Panc1 (cell line): ENCODE measurements around the gene B3GNT4. TPM values are rescaled to one million over a fixed set of nuclear protein-coding genes. Genes with fewer than 3 reads are reported as not detected.

Experiments used
- ATAC-seq: fragments of 200-7000 bp; cut with Tn5 transposase; 2 replicates; pipeline ENCODE4 v1.9.1; 2020; ENCODE audit warnings: mild to moderate bottlenecking, moderate library complexity
- BruUV-seq: library from RNA; stranded (reverse); fragments of 400-500 nt; replicated peaks from 2 replicates; lab custom pipeline; 2021; lab: Mats Ljungman, UMichigan
- CTCF ChIA-PET: fragments of 300-600 bp; sonication (Branson Sonifier 250); formaldehyde crosslinking; loops from one replicate; lab custom pipeline; 2022; ENCODE audit warnings: antibody characterized with exemption; lab: Charles Lee
- POLR2A ChIA-PET: fragments of 300-600 bp; sonication (Branson Sonifier 250); formaldehyde crosslinking; loops from one replicate; lab custom pipeline; 2022; ENCODE audit warnings: antibody characterized with exemption; lab: Charles Lee
- DNase-seq: peaks from one replicate; pipeline ENCODE4 v3.0.0-alpha.2; 2010; ENCODE audit warnings: low read depth, low spot score
- H3K27ac ChIP-seq: 2 replicates; pipeline ENCODE4 v1.5.1; 2011; ENCODE audit warnings: mild to moderate bottlenecking, low read length, inconsistent platforms
- H3K27me3 ChIP-seq: fragments of 200-500 bp; sonication (Bioruptor generic); 2 replicates; pipeline ENCODE4 v1.6.0; 2014; ENCODE audit warnings: low read length, inconsistent platforms; ENCODE audit not compliant: control insufficient read depth, insufficient read depth
- H3K36me3 ChIP-seq: fragments of 200-500 bp; sonication (Bioruptor generic); 2 replicates; pipeline ENCODE4 v1.5.1; 2014; ENCODE audit warnings: inconsistent platforms, mild to moderate bottlenecking, low read length, moderate library complexity; ENCODE audit not compliant: control insufficient read depth, insufficient read depth
- H3K4me1 ChIP-seq: 2 replicates; pipeline ENCODE4 v1.5.1; 2011; ENCODE audit warnings: inconsistent platforms, mild to moderate bottlenecking, low read length, moderate library complexity; ENCODE audit not compliant: control insufficient read depth, insufficient read depth
- H3K4me3 ChIP-seq, 2 experiments: 2 replicates each; pipeline ENCODE4 v1.5.1; 2011 to 2012; ENCODE audit warnings: low read depth in 2 of 2, low read length in 2 of 2, mild to moderate bottlenecking in 2 of 2, inconsistent platforms in 1 of 2, moderate library complexity in 1 of 2
- H3K9me3 ChIP-seq: fragments of 200-500 bp; sonication (Bioruptor generic); 2 replicates; pipeline ENCODE4 v1.5.1; 2014; ENCODE audit warnings: low read depth, mild to moderate bottlenecking, inconsistent platforms, low read length, moderate library complexity; ENCODE audit not compliant: control insufficient read depth, insufficient read depth
- POLR2AphosphoS5 ChIP-seq: IDR thresholded peaks from 2 replicates; pipeline ENCODE4 v1.6.1; 2012; ENCODE audit warnings: mild to moderate bottlenecking, low read depth, low read length, moderate library complexity
- SIN3A ChIP-seq: IDR thresholded peaks from 2 replicates; pipeline ENCODE4 v1.6.1; 2012; ENCODE audit warnings: low read depth, mild to moderate bottlenecking, low read length, moderate library complexity, borderline replicate concordance; ENCODE audit not compliant: insufficient read depth
- TCF7L2 ChIP-seq: IDR thresholded peaks from 2 replicates; pipeline ENCODE4 v1.6.1; 2011; ENCODE audit warnings: mild to moderate bottlenecking, low read depth, low read length, inconsistent platforms
- in situ Hi-C: cut with HindIII; loops from 2 replicates; pipeline ENCODE4 v1.10.0; 2016; ENCODE audit warnings: low sequenced_read_pairs, low pct_unique_long_range_greater_than_20kb
- intact Hi-C: fragments of 100-400 bp; cut with micrococcal nuclease; formaldehyde crosslinking; loops from one replicate; pipeline ENCODE4 v1.10.0; 2022; ENCODE audit not compliant: unreplicated experiment
- total RNA-seq: library from RNA; stranded (reverse); gene quantifications from one replicate; pipeline ENCODE4 v1.2.1, GENCODE V29; 2021; ENCODE audit not compliant: unreplicated experiment
- TF ChIP-seq, protein P1 (sequence below), 2 experiments: IDR thresholded peaks; 2 replicates each; pipeline ENCODE4 v1.6.1; 2011 to 2012; ENCODE audit warnings: low read depth in 2 of 2, control low read depth in 1 of 2, low read length in 1 of 2, mild to moderate bottlenecking in 1 of 2, moderate library complexity in 1 of 2; ENCODE audit not compliant: insufficient read depth in 1 of 2
- TF ChIP-seq, protein P2 (sequence below): fragments of 450-650 bp; IDR thresholded peaks from 2 replicates; pipeline ENCODE4 v1.5.1; 2017; ENCODE audit warnings: mild to moderate bottlenecking

Gene B3GNT4
- total RNA-seq, 1 experiment from 2014 or later: 1.8 TPM

DNA sequence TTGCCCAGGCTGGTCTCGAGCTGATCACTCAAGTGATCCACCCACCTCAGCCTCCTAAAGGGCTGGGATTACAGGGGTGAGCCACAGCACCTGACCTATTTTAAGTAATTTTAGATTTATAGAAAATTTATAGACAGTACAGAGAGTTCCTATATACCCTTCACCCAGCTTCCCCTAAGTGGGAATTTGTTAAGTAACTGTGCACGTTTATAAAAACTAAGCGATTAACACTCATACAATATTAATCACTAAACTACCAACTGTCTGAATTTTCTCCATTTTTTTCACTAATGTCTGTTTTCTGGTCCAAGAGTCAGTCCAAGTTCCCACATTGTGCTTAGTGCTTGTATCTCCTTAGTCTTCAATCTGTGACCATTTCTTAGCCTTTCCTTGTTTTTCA is 35.0 kb upstream of the B3GNT4 start:
- ATAC-seq (no peak), DNase-seq (no peak)
- TF ChIP-seq, protein P1, sequence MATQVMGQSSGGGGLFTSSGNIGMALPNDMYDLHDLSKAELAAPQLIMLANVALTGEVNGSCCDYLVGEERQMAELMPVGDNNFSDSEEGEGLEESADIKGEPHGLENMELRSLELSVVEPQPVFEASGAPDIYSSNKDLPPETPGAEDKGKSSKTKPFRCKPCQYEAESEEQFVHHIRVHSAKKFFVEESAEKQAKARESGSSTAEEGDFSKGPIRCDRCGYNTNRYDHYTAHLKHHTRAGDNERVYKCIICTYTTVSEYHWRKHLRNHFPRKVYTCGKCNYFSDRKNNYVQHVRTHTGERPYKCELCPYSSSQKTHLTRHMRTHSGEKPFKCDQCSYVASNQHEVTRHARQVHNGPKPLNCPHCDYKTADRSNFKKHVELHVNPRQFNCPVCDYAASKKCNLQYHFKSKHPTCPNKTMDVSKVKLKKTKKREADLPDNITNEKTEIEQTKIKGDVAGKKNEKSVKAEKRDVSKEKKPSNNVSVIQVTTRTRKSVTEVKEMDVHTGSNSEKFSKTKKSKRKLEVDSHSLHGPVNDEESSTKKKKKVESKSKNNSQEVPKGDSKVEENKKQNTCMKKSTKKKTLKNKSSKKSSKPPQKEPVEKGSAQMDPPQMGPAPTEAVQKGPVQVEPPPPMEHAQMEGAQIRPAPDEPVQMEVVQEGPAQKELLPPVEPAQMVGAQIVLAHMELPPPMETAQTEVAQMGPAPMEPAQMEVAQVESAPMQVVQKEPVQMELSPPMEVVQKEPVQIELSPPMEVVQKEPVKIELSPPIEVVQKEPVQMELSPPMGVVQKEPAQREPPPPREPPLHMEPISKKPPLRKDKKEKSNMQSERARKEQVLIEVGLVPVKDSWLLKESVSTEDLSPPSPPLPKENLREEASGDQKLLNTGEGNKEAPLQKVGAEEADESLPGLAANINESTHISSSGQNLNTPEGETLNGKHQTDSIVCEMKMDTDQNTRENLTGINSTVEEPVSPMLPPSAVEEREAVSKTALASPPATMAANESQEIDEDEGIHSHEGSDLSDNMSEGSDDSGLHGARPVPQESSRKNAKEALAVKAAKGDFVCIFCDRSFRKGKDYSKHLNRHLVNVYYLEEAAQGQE (IDR thresholded peaks at IDR 0.05; ENCODE audit: insufficient read depth in 1 of 2, low read depth in 2 of 2, low read length in 1 of 2): no peak
- TF ChIP-seq SIN3A (no peak), TCF7L2 (no peak), POLR2AphosphoS5 (no peak)
- TF ChIP-seq, protein P2, sequence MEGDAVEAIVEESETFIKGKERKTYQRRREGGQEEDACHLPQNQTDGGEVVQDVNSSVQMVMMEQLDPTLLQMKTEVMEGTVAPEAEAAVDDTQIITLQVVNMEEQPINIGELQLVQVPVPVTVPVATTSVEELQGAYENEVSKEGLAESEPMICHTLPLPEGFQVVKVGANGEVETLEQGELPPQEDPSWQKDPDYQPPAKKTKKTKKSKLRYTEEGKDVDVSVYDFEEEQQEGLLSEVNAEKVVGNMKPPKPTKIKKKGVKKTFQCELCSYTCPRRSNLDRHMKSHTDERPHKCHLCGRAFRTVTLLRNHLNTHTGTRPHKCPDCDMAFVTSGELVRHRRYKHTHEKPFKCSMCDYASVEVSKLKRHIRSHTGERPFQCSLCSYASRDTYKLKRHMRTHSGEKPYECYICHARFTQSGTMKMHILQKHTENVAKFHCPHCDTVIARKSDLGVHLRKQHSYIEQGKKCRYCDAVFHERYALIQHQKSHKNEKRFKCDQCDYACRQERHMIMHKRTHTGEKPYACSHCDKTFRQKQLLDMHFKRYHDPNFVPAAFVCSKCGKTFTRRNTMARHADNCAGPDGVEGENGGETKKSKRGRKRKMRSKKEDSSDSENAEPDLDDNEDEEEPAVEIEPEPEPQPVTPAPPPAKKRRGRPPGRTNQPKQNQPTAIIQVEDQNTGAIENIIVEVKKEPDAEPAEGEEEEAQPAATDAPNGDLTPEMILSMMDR: no peak
- ChIA-PET CTCF (interaction anchor here (0.7 kb wide), 1 partner anchor 14 kb away, joined by 3 read pairs; no protein-coding TSS in a partner anchor), POLR2A (no interaction called here)
- Histone ChIP-seq H3K27ac (no peak overlapping the region), H3K36me3 (no peaks in the 10 kb centered on the region), H3K4me3 (no peak overlapping the region), H3K27me3 (no peaks in the 10 kb centered on the region), H3K9me3 (no peaks in the 10 kb centered on the region), H3K4me1 (no peaks in the 10 kb centered on the region)
- intact Hi-C loops: no loop called here
- in situ Hi-C loops: no loop called here
- no TSS peak for BruUV-seq

DNA sequence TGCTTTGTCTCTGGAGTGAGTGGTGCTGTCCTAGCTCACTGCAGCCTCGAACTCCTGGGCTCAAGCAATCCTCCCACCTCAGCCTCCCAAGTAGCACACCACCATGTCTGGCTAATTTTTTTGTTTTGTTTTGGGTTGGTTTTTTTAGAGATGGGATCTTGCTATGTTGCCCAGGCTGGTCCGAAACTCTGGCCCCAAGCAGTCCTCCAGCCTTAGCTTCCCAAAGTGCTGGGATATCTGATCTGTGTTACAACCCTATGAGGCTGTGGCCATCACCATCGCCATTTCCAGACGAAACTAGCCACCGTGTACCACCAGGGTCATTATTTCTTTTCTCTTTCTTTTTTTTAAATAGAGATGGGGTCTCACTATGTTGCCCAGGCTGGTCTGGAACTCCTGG is 32.1 kb upstream of the B3GNT4 start:
- no peaks in the 10 kb centered on the region for H3K9me3 ChIP-seq
- H3K27ac ChIP-seq: no peak overlapping the region
- H3K4me3 ChIP-seq: no peak overlapping the region
- in situ Hi-C loops (no loop called here), intact Hi-C loops (no loop called here)
- TF ChIP-seq, protein P2: no peak
- TF ChIP-seq, protein P1 (IDR thresholded peaks at IDR 0.05; ENCODE audit: insufficient read depth in 1 of 2, low read depth in 2 of 2, low read length in 1 of 2): no peak
- TF ChIP-seq SIN3A: no peak
- TF ChIP-seq POLR2AphosphoS5: no peak
- no peak for TF ChIP-seq TCF7L2
- no peaks in the 10 kb centered on the region for H3K4me1 ChIP-seq
- POLR2A ChIA-PET: interaction anchor here (0.5 kb wide), 1 partner anchor 23 kb away, joined by 6 read pairs; no protein-coding TSS in a partner anchor
- H3K36me3 ChIP-seq: no peaks in the 10 kb centered on the region
- no peaks in the 10 kb centered on the region for H3K27me3 ChIP-seq
- CTCF ChIA-PET: no interaction called here
- ATAC-seq (no peak), DNase-seq (no peak)
- no TSS peak for BruUV-seq
